HG03565 (cell line): ENCODE measurements around the gene CXCL16.

Experiments
- ATAC-seq: cut with Tn5 transposase; IDR thresholded peaks from one replicate; pipeline ENCODE4 v1.9.1; 2021; ENCODE audit warnings: mild to moderate bottlenecking, moderate library complexity; ENCODE audit not compliant: unreplicated experiment

The CXCL16 gene

GRCh38 chr17:4739122-4740024, at the start of gene CXCL16, which contains the start of gene ZMYND15:
TSS of gene CXCL16 (minus strand) at chr17:4739928. CDS start at chr17:4739339, 589 bp downstream.
TSS of gene ZMYND15 (plus strand) at chr17:4739833. CDS start at chr17:4740549, 716 bp downstream.
- no peak for ATAC-seq

GRCh38 chr17:4788807-4789700, 49.3 kb upstream of the CXCL16 start, which contains the start of gene GLTPD2:
TSS of gene GLTPD2 (plus strand) at chr17:4788964. CDS start at chr17:4789012, 48 bp downstream.
- no peak for ATAC-seq

GRCh38 chr17:4788159-4788806, 48.6 kb upstream of the CXCL16 start:
- ATAC-seq: no peak

- no peak for ATAC-seq
Measured at GRCh38 chr17:4786516-4786915, 46.8 kb upstream of the CXCL16 start.

DNA sequence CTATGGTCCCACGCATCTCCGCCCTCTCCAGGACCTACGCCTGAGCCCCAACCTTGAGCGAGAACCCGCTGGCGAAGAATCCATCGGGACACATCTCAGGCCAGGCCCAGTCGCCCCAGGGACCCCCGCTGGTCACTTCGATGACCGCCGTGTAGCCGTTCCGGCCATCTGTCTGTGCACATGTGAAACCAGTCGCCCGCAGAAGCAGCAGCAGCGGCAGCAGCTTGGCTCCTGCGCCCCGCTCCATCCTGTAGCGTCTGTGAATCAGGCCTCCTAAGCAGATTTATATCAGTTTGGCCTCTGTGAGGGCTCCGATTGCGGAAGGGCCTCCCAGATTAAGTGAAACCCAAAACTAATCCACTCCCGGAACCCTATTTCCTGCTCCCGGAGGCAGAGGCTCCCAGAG, 46.4 kb upstream of the CXCL16 start, which contains the start of gene VMO1:
Gene VMO1, minus strand, starts transcription at position 259 of the 406 bp plus-strand sequence. Its CDS starts 12 bp downstream, at position 247.
- no peak for ATAC-seq

DNA sequence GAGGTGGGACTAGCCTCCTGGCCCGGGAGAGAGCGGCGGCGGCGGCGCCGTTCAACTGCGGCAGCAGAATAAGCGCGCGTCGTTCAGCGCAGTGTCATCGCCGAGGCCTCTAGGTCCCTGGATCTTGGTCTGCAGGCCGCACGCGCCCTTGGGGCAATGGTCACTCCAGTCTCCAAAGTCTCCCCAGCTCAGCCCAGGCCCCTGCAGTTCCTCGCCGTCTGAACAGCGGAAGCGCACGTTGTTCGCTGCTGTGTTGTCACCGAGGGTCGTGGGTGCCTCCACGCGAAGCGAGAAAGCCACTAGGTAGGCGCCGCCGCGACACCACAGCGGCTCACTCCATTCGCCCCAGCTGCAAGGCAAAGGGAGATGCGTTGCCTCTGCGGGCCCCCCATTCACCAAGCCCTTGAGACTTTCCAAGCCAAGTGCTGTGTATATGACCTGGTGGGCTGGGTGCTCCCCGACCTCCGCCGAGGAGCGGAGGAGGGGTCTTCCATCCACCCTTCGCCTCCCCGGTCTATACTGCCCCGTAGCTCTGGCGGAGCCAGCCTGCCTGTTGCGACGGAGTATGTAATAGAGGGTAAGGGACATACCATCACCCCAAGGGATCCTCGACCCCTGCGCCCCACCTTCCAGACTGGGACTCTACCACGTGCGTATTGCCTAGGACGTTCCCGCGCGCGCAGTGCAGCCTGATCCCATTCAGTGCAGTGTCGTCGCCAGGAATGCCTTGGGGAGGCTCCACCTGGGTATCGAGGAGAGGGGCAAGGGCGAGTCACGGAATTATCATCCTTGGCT, 45.8 kb upstream of the CXCL16 start:
- ATAC-seq: no peak

DNA sequence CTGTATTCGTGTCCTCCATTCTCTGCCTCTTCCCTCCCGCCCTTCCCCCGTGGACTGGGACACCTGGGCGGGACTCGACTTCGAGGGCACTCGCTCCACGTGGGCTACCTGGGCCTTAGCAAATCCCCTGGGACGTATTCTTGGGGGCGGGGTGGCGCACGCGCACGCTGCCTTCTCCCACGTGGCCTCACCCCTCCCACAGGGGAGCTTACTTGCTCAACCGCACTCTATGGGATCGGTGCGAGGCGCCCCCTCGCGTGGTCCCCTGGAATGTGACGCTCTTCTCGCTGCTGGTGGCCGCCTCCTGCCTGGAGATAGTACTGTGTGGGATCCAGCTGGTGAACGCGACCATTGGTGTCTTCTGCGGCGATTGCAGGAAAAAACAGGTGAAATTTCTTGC, 42.9 kb upstream of the CXCL16 start:
- ATAC-seq: no peak

GRCh38 chr17:4780325-4780955, 40.7 kb upstream of the CXCL16 start:
- ATAC-seq: no peak

DNA sequence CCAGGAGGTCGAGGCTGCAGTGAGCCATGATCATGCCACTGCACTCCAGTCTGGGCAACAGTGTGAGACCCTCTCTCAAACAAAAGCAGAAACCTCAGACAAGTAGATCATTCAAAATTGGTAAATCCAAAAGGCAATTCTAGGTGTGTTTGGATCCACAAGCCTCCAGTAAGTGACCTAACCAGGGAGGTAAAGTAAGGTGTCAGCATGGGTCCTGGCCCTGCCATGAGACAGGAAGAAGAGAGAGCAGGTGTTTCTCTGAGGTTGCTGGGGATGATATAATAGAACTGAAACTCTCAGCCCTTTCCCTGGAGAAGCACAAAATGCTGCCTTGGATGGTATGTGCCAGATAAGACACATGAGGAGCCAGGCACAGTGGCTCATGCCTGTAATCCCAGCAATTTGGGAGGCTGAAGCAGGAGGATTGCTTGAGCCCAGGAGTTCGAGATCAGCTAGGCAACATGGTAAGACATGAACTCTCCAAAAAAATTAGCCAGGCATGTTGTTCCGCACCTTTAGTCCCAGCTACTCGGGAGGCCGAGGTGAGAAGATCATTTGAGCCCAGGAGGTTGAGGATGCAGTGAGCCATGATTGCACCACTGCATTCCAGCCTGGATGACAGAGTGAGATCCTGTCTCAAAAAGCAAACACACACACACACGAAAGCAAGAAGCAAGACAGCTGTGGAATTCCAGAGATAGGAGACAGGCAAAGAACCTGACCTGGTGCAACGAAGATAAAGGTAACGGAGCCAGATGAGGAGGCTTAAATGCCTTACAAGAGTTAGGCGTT, 38.4 kb upstream of the CXCL16 start:
- ATAC-seq: no peak

GRCh38 chr17:4772235-4772613, 32.5 kb upstream of the CXCL16 start:
- no peak for ATAC-seq

- ATAC-seq: no peak
Measured at GRCh38 chr17:4771519-4772234, 31.9 kb upstream of the CXCL16 start, which contains the start of gene TM4SF5. TSS of gene TM4SF5 (plus strand) at chr17:4771886. CDS start at chr17:4771923, 37 bp downstream.

DNA sequence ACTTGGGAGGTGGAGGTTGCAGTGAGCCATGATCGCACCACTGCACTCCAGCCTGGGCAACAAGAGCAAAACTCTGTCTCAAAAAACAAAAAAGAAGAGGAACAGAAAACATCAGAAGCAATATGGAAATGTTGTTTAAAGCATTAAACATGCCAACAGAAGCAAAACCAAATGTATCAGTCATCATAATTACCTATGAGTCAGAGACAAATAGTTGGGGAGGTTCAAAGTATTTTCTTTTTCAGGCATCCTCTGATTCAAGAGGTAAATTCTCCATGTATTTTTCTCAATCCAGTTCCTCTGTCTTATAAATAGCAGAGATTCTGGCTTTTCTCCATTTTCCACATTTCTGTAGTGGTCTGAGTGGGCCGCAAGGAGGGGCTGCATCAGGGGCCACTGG, 29.9 kb upstream of the CXCL16 start:
- no peak for ATAC-seq

GRCh38 chr17:4768298-4768697, 28.6 kb upstream of the CXCL16 start:
- no peak for ATAC-seq

GRCh38 chr17:4766723-4767122, 27.0 kb upstream of the CXCL16 start:
- ATAC-seq: no peak

GRCh38 chr17:4766201-4766600, 26.5 kb upstream of the CXCL16 start:
- ATAC-seq: no peak

- no peak for ATAC-seq
Measured at GRCh38 chr17:4764595-4764994, 24.9 kb upstream of the CXCL16 start.

GRCh38 chr17:4759776-4760236, 20.1 kb upstream of the CXCL16 start:
- no peak for ATAC-seq

DNA sequence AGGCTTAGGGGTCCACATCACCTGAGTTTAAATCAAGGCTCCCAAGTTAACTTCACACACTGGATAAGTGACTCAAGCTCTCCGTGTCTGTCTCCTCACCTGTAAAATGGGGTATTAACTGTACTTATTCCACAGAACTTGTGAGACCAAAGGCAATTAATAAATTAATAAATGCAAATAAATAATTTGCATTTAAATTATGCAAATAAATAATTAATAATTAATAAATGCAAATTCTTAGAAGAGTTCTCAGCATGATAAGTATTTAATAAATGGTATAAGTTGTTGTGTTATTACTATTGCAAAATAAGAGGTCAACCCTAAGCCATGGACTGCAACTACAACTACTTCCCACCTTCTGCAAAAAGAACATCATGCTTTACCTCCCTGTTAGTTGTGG, 13.7 kb upstream of the CXCL16 start:
- ATAC-seq: no peak
